GF-D8 (cell line): ENCODE results near the gene ARHGAP29.

Experiments
- DNase-seq: peaks from one replicate; lab custom pipeline; 2025; lab: John Stamatoyannopoulos, UW

The ARHGAP29 gene

GRCh38 chr1:94237291-94238226, at the start of gene ARHGAP29:
TSS of gene ARHGAP29 (minus strand) at chr1:94237584. CDS start at chr1:94231611, 5,973 bp downstream.
- DNase-seq, result no peak

GRCh38 chr1:94286864-94287437, 49.6 kb upstream of the ARHGAP29 start:
- no peak for DNase-seq

- no peak for DNase-seq
Observed at GRCh38 chr1:94285031-94285654, 47.8 kb upstream of the ARHGAP29 start.

GRCh38 chr1:94284476-94284875, 47.1 kb upstream of the ARHGAP29 start:
- no peak for DNase-seq

- DNase-seq, result no peak
Observed at GRCh38 chr1:94283462-94283861, 46.1 kb upstream of the ARHGAP29 start.

GRCh38 chr1:94282143-94282711, 44.8 kb upstream of the ARHGAP29 start:
- no peak for DNase-seq

GRCh38 chr1:94281361-94282142, 44.2 kb upstream of the ARHGAP29 start:
- DNase-seq, result no peak

GRCh38 chr1:94280541-94280940, 43.2 kb upstream of the ARHGAP29 start:
- DNase-seq, result no peak

- no peak for DNase-seq
Observed at GRCh38 chr1:94279462-94279861, 42.1 kb upstream of the ARHGAP29 start.

GRCh38 chr1:94279038-94279437, 41.7 kb upstream of the ARHGAP29 start:
- no peak for DNase-seq

GRCh38 chr1:94276988-94277434, 39.6 kb upstream of the ARHGAP29 start:
- DNase-seq, result no peak

- no peak for DNase-seq
Observed at GRCh38 chr1:94275083-94275482, 37.7 kb upstream of the ARHGAP29 start.

GRCh38 chr1:94274561-94274960, 37.2 kb upstream of the ARHGAP29 start:
- no peak for DNase-seq

GRCh38 chr1:94273111-94273510, 35.7 kb upstream of the ARHGAP29 start:
- no peak for DNase-seq

- no peak for DNase-seq
Observed at GRCh38 chr1:94272388-94272787, 35.0 kb upstream of the ARHGAP29 start.

GRCh38 chr1:94271373-94271772, 34.0 kb upstream of the ARHGAP29 start:
- no peak for DNase-seq

- no peak for DNase-seq
Observed at GRCh38 chr1:94270801-94271203, 33.4 kb upstream of the ARHGAP29 start.

- DNase-seq, result no peak
Observed at GRCh38 chr1:94269921-94270320, 32.5 kb upstream of the ARHGAP29 start.

GRCh38 chr1:94265906-94266305, 28.5 kb upstream of the ARHGAP29 start:
- no peak for DNase-seq

GRCh38 chr1:94265011-94265422, 27.6 kb upstream of the ARHGAP29 start:
- no peak for DNase-seq

- no peak for DNase-seq
Observed at GRCh38 chr1:94260635-94261387, 23.4 kb upstream of the ARHGAP29 start.
